GM19023 (cell line): ENCODE results near the gene DOCK2.
A peak's percentile ranks its signal among the peaks of the same experiment; 100 is the strongest.

ENCODE experiments used
- ATAC-seq: cut with Tn5 transposase; IDR thresholded peaks from one replicate; pipeline ENCODE4 v1.9.1; 2021; ENCODE audit warnings: mild to moderate bottlenecking, moderate library complexity; ENCODE audit not compliant: unreplicated experiment

DOCK2 gene

GRCh38 chr5:169686137-169686536 is 49.1 kb downstream of the DOCK2 start:
- peak; percentile 94 for ATAC-seq

GRCh38 chr5:169688106-169688505 is 51.0 kb downstream of the DOCK2 start:
- ATAC-seq = no peak

- no peak for ATAC-seq
Observed at GRCh38 chr5:169691471-169691870, 54.4 kb downstream of the DOCK2 start.

- no peak for ATAC-seq
Observed at GRCh38 chr5:169694091-169694625, 57.1 kb downstream of the DOCK2 start.

- no peak for ATAC-seq
Observed at GRCh38 chr5:169695025-169695625, 58.0 kb downstream of the DOCK2 start.

- ATAC-seq = no peak
Observed at GRCh38 chr5:169695919-169696490, 58.9 kb downstream of the DOCK2 start.

- no peak for ATAC-seq
Observed at GRCh38 chr5:169696621-169697510, 59.8 kb downstream of the DOCK2 start.

- no peak for ATAC-seq
Observed at GRCh38 chr5:169697511-169697890, 60.4 kb downstream of the DOCK2 start.

GRCh38 chr5:169697976-169698375 is 60.9 kb downstream of the DOCK2 start:
- no peak for ATAC-seq

- ATAC-seq = no peak
Observed at GRCh38 chr5:169700611-169701010, 63.5 kb downstream of the DOCK2 start.

- ATAC-seq = no peak
Observed at GRCh38 chr5:169701910-169702451, 64.9 kb downstream of the DOCK2 start.

- ATAC-seq = peak; percentile 76
Observed at GRCh38 chr5:169702693-169703481, 65.8 kb downstream of the DOCK2 start.

- ATAC-seq = no peak
Observed at GRCh38 chr5:169703813-169704212, 66.7 kb downstream of the DOCK2 start.

GRCh38 chr5:169705322-169705721 is 68.2 kb downstream of the DOCK2 start:
- no peak for ATAC-seq

GRCh38 chr5:169706071-169706470 is 69.0 kb downstream of the DOCK2 start:
- ATAC-seq = no peak

GRCh38 chr5:169706758-169707450 is 69.8 kb downstream of the DOCK2 start:
- ATAC-seq = no peak

- ATAC-seq = no peak
Observed at GRCh38 chr5:169707686-169708085, 70.6 kb downstream of the DOCK2 start.

- ATAC-seq = no peak
Observed at GRCh38 chr5:169710675-169711074, 73.6 kb downstream of the DOCK2 start.

GRCh38 chr5:169711551-169712225 is 74.6 kb downstream of the DOCK2 start:
- no peak for ATAC-seq

- no peak for ATAC-seq
Observed at GRCh38 chr5:169712428-169712827, 75.4 kb downstream of the DOCK2 start.
